Sigmoid colon (tissue), 7 donors: ENCODE data around the gene CR1L. TPM values are rescaled to one million over a fixed set of nuclear protein-coding genes. Genes with fewer than 3 reads are reported as not detected.
"Not testable (repeated sequence)": the region's sequence is repeated elsewhere in the genome, so short reads cannot be mapped to it uniquely, and the experiment has no call there.

Experiments
- DNase-seq: peaks from one replicate; pipeline ENCODE4 v3.0.0-alpha.2; 2019
- H3K27ac ChIP-seq, 4 donors: fragments of 200-600 bp; sonication (generic); one replicate each; pipeline ENCODE4 v1.5.1; 2016 to 2019; ENCODE audit warnings: mild to moderate bottlenecking in 1 of 4
- H3K27me3 ChIP-seq, 3 donors: fragments of 200-600 bp; sonication (generic); one replicate each; pipeline ENCODE4 v1.5.1; 2019; ENCODE audit warnings: mild to moderate bottlenecking in 1 of 3
- H3K36me3 ChIP-seq, 4 donors: fragments of 200-600 bp; sonication (generic); one replicate each; pipeline ENCODE4 v1.5.1; 2016 to 2019
- H3K4me1 ChIP-seq, 4 donors: fragments of 200-600 bp; sonication (generic); one replicate each; pipeline ENCODE4 v1.5.1; 2017 to 2019
- H3K4me3 ChIP-seq, 4 donors: fragments of 200-600 bp; sonication (generic); one replicate each; pipeline ENCODE4 v1.5.1; 2017 to 2019; ENCODE audit warnings: mild to moderate bottlenecking in 2 of 4, moderate library complexity in 1 of 4
- H3K9me3 ChIP-seq, 4 donors: fragments of 200-600 bp in 3 of 4; sonication (generic) in 3 of 4; one replicate each; pipeline versions ENCODE4 v1.5.1 to v1.6.1; 2013 to 2019
- EP300 ChIP-seq, 4 donors: sonication (generic); formaldehyde crosslinking; IDR thresholded peaks; one replicate each; pipeline ENCODE4 v1.6.1; 2017; ENCODE audit warnings: antibody characterized with exemption in 4 of 4
- POLR2A ChIP-seq, 2 donors: fragments of 450-650 bp; IDR thresholded peaks; one replicate each; pipeline ENCODE4 v1.6.1; 2016; ENCODE audit warnings: antibody characterized with exemption in 2 of 2, mild to moderate bottlenecking in 2 of 2, moderate library complexity in 2 of 2
- POLR2AphosphoS5 ChIP-seq, 4 donors: sonication (generic); formaldehyde crosslinking; IDR thresholded peaks; one replicate each; pipeline ENCODE4 v1.6.1; 2017; ENCODE audit warnings: antibody characterized with exemption in 4 of 4
- WGBS, 2 donors: extraction: QIAGEN DNeasy Blood & Tissue Kit; methylation state at CpG; one replicate each; pipeline ENCODE4 v1.1.7; 2013; 5-methylcytosine and 5-hydroxymethylcytosine counted together
- intact Hi-C: fragments of 100-400 bp; cut with DNase I; formaldehyde crosslinking; loops from one replicate; pipeline ENCODE4 v1.15.1; 2023
- polyA plus RNA-seq, 3 donors: library from polyadenylated mRNA; stranded (reverse); fragments of 200-250 nt; gene quantifications; one replicate each; pipeline ENCODE4 v1.2.3, GENCODE V29; 2013
- total RNA-seq, 4 donors: library from RNA; depleted of rRNA; stranded (reverse); fragments of >200 nt; gene quantifications; one replicate each; pipeline ENCODE4 v1.1.0, GENCODE V29; 2016
- TF ChIP-seq, protein P1 (sequence below), 4 experiments: fragments of 450-650 bp in 3 of 4; fragments of 200-600 bp in 1 of 4; IDR thresholded peaks; one replicate each; pipeline ENCODE4 v1.5.1; 2016 to 2019; ENCODE audit warnings: antibody characterized with exemption in 4 of 4, mild to moderate bottlenecking in 3 of 4, moderate library complexity in 2 of 4
- donor health status: healthy with polysubstance abuse.
- donor health status: Bipolar disorder and iron deficiency.
- donor health status: healthy.

Gene CR1L
- total and polyA plus RNA-seq, 7 donors: 0.73 TPM; not detected in 6

DNA sequence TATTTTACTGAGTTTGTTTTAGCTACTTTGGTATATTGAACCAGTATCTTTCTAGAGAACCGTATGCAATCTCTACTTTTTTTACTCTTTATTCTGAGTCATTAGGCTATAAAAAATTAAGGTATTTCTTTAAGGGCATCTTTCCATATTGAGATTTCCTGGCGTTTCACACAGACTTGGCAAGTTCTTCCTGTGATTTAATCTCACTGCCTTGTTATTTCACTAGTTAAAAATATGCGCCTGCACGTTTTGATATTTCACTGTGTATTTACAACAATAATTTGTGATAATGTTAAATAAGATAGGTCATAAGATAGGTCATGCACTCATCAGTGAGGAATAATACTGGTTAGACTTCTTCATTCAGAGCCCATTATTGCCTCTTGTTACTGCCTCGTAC, 16.2 kb upstream of the CR1L start:
- no peaks in the 10 kb centered on the region for H3K9me3 ChIP-seq
- no peaks in the 10 kb centered on the region for H3K27me3 ChIP-seq
- 60 to 62% methylated on average over 5 of the region's 5 CpGs for WGBS, 2 donors
- H3K36me3 ChIP-seq: no peaks in the 10 kb centered on the region
- TF ChIP-seq, protein P1, sequence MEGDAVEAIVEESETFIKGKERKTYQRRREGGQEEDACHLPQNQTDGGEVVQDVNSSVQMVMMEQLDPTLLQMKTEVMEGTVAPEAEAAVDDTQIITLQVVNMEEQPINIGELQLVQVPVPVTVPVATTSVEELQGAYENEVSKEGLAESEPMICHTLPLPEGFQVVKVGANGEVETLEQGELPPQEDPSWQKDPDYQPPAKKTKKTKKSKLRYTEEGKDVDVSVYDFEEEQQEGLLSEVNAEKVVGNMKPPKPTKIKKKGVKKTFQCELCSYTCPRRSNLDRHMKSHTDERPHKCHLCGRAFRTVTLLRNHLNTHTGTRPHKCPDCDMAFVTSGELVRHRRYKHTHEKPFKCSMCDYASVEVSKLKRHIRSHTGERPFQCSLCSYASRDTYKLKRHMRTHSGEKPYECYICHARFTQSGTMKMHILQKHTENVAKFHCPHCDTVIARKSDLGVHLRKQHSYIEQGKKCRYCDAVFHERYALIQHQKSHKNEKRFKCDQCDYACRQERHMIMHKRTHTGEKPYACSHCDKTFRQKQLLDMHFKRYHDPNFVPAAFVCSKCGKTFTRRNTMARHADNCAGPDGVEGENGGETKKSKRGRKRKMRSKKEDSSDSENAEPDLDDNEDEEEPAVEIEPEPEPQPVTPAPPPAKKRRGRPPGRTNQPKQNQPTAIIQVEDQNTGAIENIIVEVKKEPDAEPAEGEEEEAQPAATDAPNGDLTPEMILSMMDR (IDR thresholded peaks at IDR 0.05): no peak
- no peak for TF ChIP-seq POLR2AphosphoS5 (IDR thresholded peaks at IDR 0.05)
- intact Hi-C loops: no loop called here
- no peak overlapping the region for H3K27ac ChIP-seq
- DNase-seq: no peak
- H3K4me1 ChIP-seq: no peaks in the 10 kb centered on the region
- H3K4me3 ChIP-seq: no peak overlapping the region

- 17 to 52% methylated on average over 1 of the region's 1 CpG for WGBS, 2 donors
- Histone ChIP-seq H3K27me3 (no peaks in the 10 kb centered on the region), H3K36me3 (no peaks in the 10 kb centered on the region), H3K4me3 (no peak overlapping the region), H3K27ac (no peak overlapping the region), H3K4me1 (no peaks in the 10 kb centered on the region), H3K9me3 (no peaks in the 10 kb centered on the region)
- DNase-seq: no peak
- TF ChIP-seq POLR2A (IDR thresholded peaks at IDR 0.05): no peak
- no peak for TF ChIP-seq POLR2AphosphoS5 (IDR thresholded peaks at IDR 0.05)
- TF ChIP-seq EP300 (IDR thresholded peaks at IDR 0.05): no peak
- TF ChIP-seq, protein P1 (IDR thresholded peaks at IDR 0.05): no peak
- intact Hi-C loops: no loop called here
These were observed 13.8 kb upstream of the CR1L start for GRCh38 chr1:207631137-207631536.

DNA sequence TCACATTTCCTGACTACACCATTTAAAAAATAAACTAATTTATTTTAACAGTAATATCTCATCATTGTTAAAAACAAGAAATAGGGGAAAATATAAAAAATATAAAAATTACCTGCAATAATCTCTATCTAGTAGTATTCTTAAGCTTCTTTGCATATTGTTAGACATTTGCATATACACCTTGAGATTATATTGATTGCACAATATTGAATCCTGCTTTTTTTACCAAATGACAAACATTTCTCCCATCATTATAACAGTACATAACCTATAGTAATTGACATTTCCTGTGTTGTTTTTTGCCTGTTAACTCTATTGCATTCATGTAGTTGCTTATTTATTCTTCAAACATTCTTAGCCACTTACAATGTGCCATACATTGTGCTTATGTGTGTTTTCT, 11.7 kb upstream of the CR1L start:
- H3K9me3 ChIP-seq: no peaks in the 10 kb centered on the region
- TF ChIP-seq POLR2AphosphoS5 (IDR thresholded peaks at IDR 0.05): no peak
- no peak for TF ChIP-seq EP300 (IDR thresholded peaks at IDR 0.05)
- TF ChIP-seq, protein P1 (IDR thresholded peaks at IDR 0.05): no peak
- TF ChIP-seq POLR2A (IDR thresholded peaks at IDR 0.05): no peak
- H3K27ac ChIP-seq: no peak overlapping the region
- no peaks in the 10 kb centered on the region for H3K27me3 ChIP-seq
- H3K4me1 ChIP-seq: no peaks in the 10 kb centered on the region
- H3K4me3 ChIP-seq: no peak overlapping the region
- H3K36me3 ChIP-seq: no peaks in the 10 kb centered on the region
- intact Hi-C loops: no loop called here
- no peak for DNase-seq

DNA sequence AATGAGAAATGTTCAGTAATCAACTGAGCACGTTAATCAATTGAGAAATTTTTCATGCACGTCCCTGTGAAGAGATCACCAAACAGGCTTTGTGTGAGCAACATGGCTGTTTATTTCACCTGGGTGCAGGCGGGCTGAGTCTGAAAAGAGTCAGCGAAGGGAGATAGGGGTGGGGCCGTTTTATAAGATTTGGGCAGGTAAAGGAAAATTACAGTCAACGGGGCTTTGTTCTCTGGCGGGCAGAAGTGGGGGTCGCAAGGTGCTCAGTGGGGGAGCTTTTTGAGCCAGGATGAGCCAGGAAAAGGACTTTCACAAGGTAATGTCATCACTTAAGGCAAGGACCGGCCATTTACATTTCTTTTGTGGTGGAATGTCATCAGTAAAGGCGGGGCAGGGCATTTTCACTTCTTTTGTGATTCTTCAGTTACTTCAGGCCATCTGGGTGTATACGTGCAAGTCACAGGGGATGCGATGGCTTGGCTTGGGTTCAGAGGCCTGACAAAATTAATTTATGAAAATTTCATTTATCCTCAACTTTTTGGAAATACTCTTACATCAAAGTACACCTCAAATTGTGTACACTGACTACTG, 11.1 kb upstream of the CR1L start:
- intact Hi-C loops, DNase-seq, H3K36me3 ChIP-seq, H3K4me3 ChIP-seq, H3K27me3 ChIP-seq, H3K9me3 ChIP-seq, H3K4me1 ChIP-seq, H3K27ac ChIP-seq: not testable (repeated sequence)
- WGBS, 2 donors: 81 to 86% methylated on average over 12 of the region's 12 CpGs

DNA sequence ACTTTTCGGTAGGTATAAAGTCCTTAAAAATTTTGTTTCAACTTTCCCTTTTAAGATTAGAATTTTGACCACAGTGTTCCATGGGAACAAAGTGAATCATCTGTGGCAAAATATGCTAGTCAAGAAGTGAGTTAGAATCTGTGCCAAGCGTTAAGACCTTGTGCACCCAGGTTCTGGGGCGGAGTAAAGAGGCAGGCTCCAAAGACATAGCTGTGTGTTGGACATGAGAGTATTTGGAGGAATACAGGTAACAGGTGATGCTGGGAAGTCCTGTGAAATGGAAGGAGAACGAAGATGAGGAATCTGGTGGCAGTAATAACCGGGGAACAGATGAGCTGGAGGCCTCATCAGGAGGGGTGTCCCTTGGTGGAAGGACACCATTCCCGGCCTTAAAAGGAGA, 10.6 kb upstream of the CR1L start:
- WGBS, 2 donors: 80 to 82% methylated on average over 6 of the region's 6 CpGs
- H3K27ac ChIP-seq, H3K9me3 ChIP-seq, H3K27me3 ChIP-seq, H3K36me3 ChIP-seq, DNase-seq, H3K4me1 ChIP-seq, intact Hi-C loops, H3K4me3 ChIP-seq: not testable (repeated sequence)

GRCh38 chr1:207635569-207636186, 9.3 kb upstream of the CR1L start:
- H3K4me3 ChIP-seq, intact Hi-C loops, H3K27me3 ChIP-seq, H3K4me1 ChIP-seq, H3K36me3 ChIP-seq, H3K27ac ChIP-seq, H3K9me3 ChIP-seq, DNase-seq: not testable (repeated sequence)
- WGBS, 2 donors: 65 to 87% methylated on average over 7 of the region's 7 CpGs

GRCh38 chr1:207638487-207639145, 6.3 kb upstream of the CR1L start:
- H3K36me3 ChIP-seq, H3K4me1 ChIP-seq, H3K27me3 ChIP-seq, H3K27ac ChIP-seq, H3K9me3 ChIP-seq, H3K4me3 ChIP-seq, intact Hi-C loops, DNase-seq: not testable (repeated sequence)
- 92 to 94% methylated on average over 9 of the region's 9 CpGs for WGBS, 2 donors

DNA sequence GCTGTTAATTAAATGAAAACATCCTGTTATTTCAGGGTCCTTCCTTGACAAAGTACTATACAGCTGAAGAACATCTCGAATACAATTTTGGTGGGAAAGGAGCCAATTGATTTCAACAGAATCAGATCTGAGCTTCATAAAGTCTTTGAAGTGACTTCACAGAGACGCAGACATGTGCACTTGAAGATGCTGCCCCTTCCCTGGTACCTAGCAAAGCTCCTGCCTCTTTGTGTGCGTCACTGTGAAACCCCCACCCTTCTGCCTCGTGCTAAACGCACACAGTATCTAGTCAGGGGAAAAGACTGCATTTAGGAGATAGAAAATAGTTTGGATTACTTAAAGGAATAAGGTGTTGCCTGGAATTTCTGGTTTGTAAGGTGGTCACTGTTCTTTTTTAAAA, 5.6 kb upstream of the CR1L start:
- H3K9me3 ChIP-seq, DNase-seq, H3K27ac ChIP-seq, H3K4me3 ChIP-seq, H3K27me3 ChIP-seq, H3K4me1 ChIP-seq, intact Hi-C loops, H3K36me3 ChIP-seq: not testable (repeated sequence)
- 71 to 81% methylated on average over 5 of the region's 5 CpGs for WGBS, 2 donors
